Nucleus accumbens (tissue), 56 donors: ENCODE results near the gene PTCH1.

Experiments
- DNase-seq, 56 donors: peaks; one replicate each; lab custom pipeline; 2025; lab: John Stamatoyannopoulos, UW

PTCH1 gene

GRCh38 chr9:95516734-95517558, at the start of gene PTCH1:
Gene PTCH1 (minus strand): TSS chr9:95516971.
- peak in 32 of 56 donors; percentile 6 to 63 (median 49) for DNase-seq

- DNase-seq = no peak
These were observed 49.2 kb upstream of the PTCH1 start for GRCh38 chr9:95565982-95566381.

GRCh38 chr9:95561913-95562312, 45.1 kb upstream of the PTCH1 start:
- no peak for DNase-seq

GRCh38 chr9:95557142-95557541, 40.4 kb upstream of the PTCH1 start:
- DNase-seq = no peak

- no peak for DNase-seq
These were observed 39.8 kb upstream of the PTCH1 start for GRCh38 chr9:95556521-95556920.

- DNase-seq = no peak
These were observed 36.2 kb upstream of the PTCH1 start for GRCh38 chr9:95552814-95553546.

GRCh38 chr9:95552255-95552654, 35.5 kb upstream of the PTCH1 start:
- DNase-seq = peak in 5 of 56 donors; percentile 9 to 28 (median 21)

GRCh38 chr9:95551406-95551805, 34.6 kb upstream of the PTCH1 start:
- no peak for DNase-seq

GRCh38 chr9:95545831-95546567, 29.2 kb upstream of the PTCH1 start:
- peak in 6 of 56 donors; percentile 1 to 31 (median 20) for DNase-seq

- no peak for DNase-seq
These were observed 17.4 kb upstream of the PTCH1 start for GRCh38 chr9:95533996-95534680.

GRCh38 chr9:95529910-95530309, 13.1 kb upstream of the PTCH1 start:
- no peak for DNase-seq

- DNase-seq = peak in 2 of 56 donors; percentile 8 to 12
These were observed 12.2 kb upstream of the PTCH1 start for GRCh38 chr9:95528908-95529502.

- DNase-seq = no peak
These were observed 6.2 kb upstream of the PTCH1 start for GRCh38 chr9:95522871-95523370.

GRCh38 chr9:95521699-95522098, 4.9 kb upstream of the PTCH1 start:
- DNase-seq = no peak

- DNase-seq = peak in 24 of 56 donors; percentile 7 to 68 (median 48)
These were observed 1.0 kb upstream of the PTCH1 start for GRCh38 chr9:95517559-95518425.

- DNase-seq = peak in 2 of 56 donors; percentile 27 to 46
These were observed 494 bp downstream of the PTCH1 start for GRCh38 chr9:95516221-95516733.

GRCh38 chr9:95515272-95516113, 1.3 kb downstream of the PTCH1 start:
- DNase-seq = peak in 23 of 56 donors; percentile 9 to 53 (median 26)

GRCh38 chr9:95514342-95514741, 2.4 kb downstream of the PTCH1 start:
- no peak for DNase-seq
